ENCODE data around the gene ZNF672. TPM values are rescaled to one million over a fixed set of nuclear protein-coding genes. Genes with fewer than 3 reads are reported as not detected.

The ZNF672 gene
- total RNA-seq (2022; extraction: Qiagen RNA extraction; ENCODE audit: low read depth), result 15.2 to 25.5 TPM (median 24.4 TPM) in 5 replicates

GRCh38 chr1:248837781-248838356 lies at the start of gene ZNF672:
ZNF672 (plus strand) TSS chr1:248838224; CDS start chr1:248847275, 9,051 bp downstream.

GRCh38 chr1:248825909-248826760 lies 11.9 kb upstream of the ZNF672 start, which contains the start of gene SH3BP5L:
SH3BP5L (minus strand) TSS chr1:248825915; CDS start chr1:248824935, 980 bp downstream.

GRCh38 chr1:248858891-248859889 lies 21.2 kb downstream of the ZNF672 start, which contains the start of gene ZNF692:
ZNF692 (minus strand) TSS chr1:248859085; CDS start chr1:248858309, 776 bp downstream.

Other genes starting within 250 kb of the ZNF672 start
- not detected in 5 replicates for gene OR2T10, start 240.5 kb upstream of the ZNF672 start, total RNA-seq (2022; extraction: Qiagen RNA extraction; ENCODE audit: low read depth)
- gene OR2T11, start 203.1 kb upstream of the ZNF672 start, total RNA-seq (2022; extraction: Qiagen RNA extraction; ENCODE audit: low read depth), result not detected in 5 replicates
- gene OR2T35, start 192.9 kb upstream of the ZNF672 start, total RNA-seq (2022; extraction: Qiagen RNA extraction; ENCODE audit: low read depth), result not detected in 5 replicates
- not detected in 5 replicates for gene OR2T27, start 182.7 kb upstream of the ZNF672 start, total RNA-seq (2022; extraction: Qiagen RNA extraction; ENCODE audit: low read depth)
- gene OR14I1, start 135.5 kb upstream of the ZNF672 start, total RNA-seq (2022; extraction: Qiagen RNA extraction; ENCODE audit: low read depth), result not detected in 5 replicates
- 0.15 to 0.40 TPM (median 0.26 TPM) in 3 of 5 replicates, not detected in the others for gene LYPD8, start 82.5 kb upstream of the ZNF672 start, total RNA-seq (2022; extraction: Qiagen RNA extraction; ENCODE audit: low read depth)
- 23.5 to 29.8 TPM (median 25.4 TPM) in 5 replicates for gene SH3BP5L, start 12.3 kb upstream of the ZNF672 start, total RNA-seq (2022; extraction: Qiagen RNA extraction; ENCODE audit: low read depth)
- 18.0 to 29.0 TPM (median 28.2 TPM) in 5 replicates for gene ZNF692, start 20.9 kb downstream of the ZNF672 start, total RNA-seq (2022; extraction: Qiagen RNA extraction; ENCODE audit: low read depth)
- 4.3 to 5.5 TPM (median 4.4 TPM) in 5 replicates for gene PGBD2, start 68.0 kb downstream of the ZNF672 start, total RNA-seq (2022; extraction: Qiagen RNA extraction; ENCODE audit: low read depth)